ENCODE measurements around the gene ATXN7L1. TPM values are rescaled to one million over a fixed set of nuclear protein-coding genes. Genes with fewer than 3 reads are reported as not detected.

The ATXN7L1 gene
- total RNA-seq, 3 donors from 2014 or later (not counting 1 experiment from before 2014, with no cell fraction given) = 37.5 to 48.6 (median 47.9) TPM

GRCh38 chr7:105635197-105635596 lies 241.2 kb downstream of the ATXN7L1 start:
- no peaks in the 10 kb centered on the region for H3K9me3 Mint-ChIP-seq
- no peak overlapping the region for H3K4me3 Mint-ChIP-seq
- no peak overlapping the region for H3K27ac ChIP-seq (ENCODE audit: low read length)
- H3K4me1 ChIP-seq (ENCODE audit: control insufficient read depth, insufficient read depth, low read length) = no peaks in the 10 kb centered on the region
- peaks cover 9% of the 10 kb centered on the region for H3K36me3 Mint-ChIP-seq
- TF ChIP-seq CTCF (IDR thresholded peaks at IDR 0.05) = no peak
- no peak overlapping the region for H3K27ac Mint-ChIP-seq
- no peaks in the 10 kb centered on the region for H3K27me3 Mint-ChIP-seq (ENCODE audit: low read depth in 2 of 2)
- peaks cover 44% of the 10 kb centered on the region for H3K36me3 ChIP-seq (ENCODE audit: control insufficient read depth, insufficient read depth, low read length)
- no peaks in the 10 kb centered on the region for H3K4me1 Mint-ChIP-seq
- intact Hi-C loops (cut with micrococcal nuclease) = no loop called here
- H3K4me3 ChIP-seq (ENCODE audit: low read length) = no peak overlapping the region
- H3K27me3 ChIP-seq (ENCODE audit: control insufficient read depth, insufficient read depth, low read length) = no peaks in the 10 kb centered on the region
- DNase-seq (no peak), ATAC-seq (no peak)
- H3K9me3 ChIP-seq (ENCODE audit: control insufficient read depth, insufficient read depth, low read length) = no peaks in the 10 kb centered on the region
- 97% methylated on average over 6 of the region's 6 CpGs for WGBS (ENCODE audit: insufficient coverage)

- DNase-seq (no peak), ATAC-seq (no peak)
- no peak for TF ChIP-seq CTCF (IDR thresholded peaks at IDR 0.05)
- H3K4me1 Mint-ChIP-seq = no peaks in the 10 kb centered on the region
- WGBS (ENCODE audit: insufficient coverage) = 100% methylated on average over 1 of the region's 2 CpGs
- H3K9me3 Mint-ChIP-seq = peaks cover 2 to 3% of the 10 kb centered on the region in 2 donors
- Histone ChIP-seq H3K36me3 (ENCODE audit: control insufficient read depth, insufficient read depth, low read length) (peaks cover 38% of the 10 kb centered on the region), H3K27me3 (ENCODE audit: control insufficient read depth, insufficient read depth, low read length) (no peaks in the 10 kb centered on the region), H3K4me3 (ENCODE audit: low read length) (no peak overlapping the region), H3K9me3 (ENCODE audit: control insufficient read depth, insufficient read depth, low read length) (no peaks in the 10 kb centered on the region), H3K4me1 (ENCODE audit: control insufficient read depth, insufficient read depth, low read length) (no peaks in the 10 kb centered on the region), H3K27ac (ENCODE audit: low read length) (no peak overlapping the region)
- intact Hi-C loops (cut with micrococcal nuclease) = no loop called here
- H3K27ac Mint-ChIP-seq = no peak overlapping the region
- H3K27me3 Mint-ChIP-seq (ENCODE audit: low read depth in 2 of 2) = no peaks in the 10 kb centered on the region
- H3K4me3 Mint-ChIP-seq = no peak overlapping the region
- peaks cover 19% of the 10 kb centered on the region for H3K36me3 Mint-ChIP-seq
Observed at GRCh38 chr7:105625986-105626385, 250.4 kb downstream of the ATXN7L1 start.

GRCh38 chr7:105623906-105624305 lies 252.5 kb downstream of the ATXN7L1 start:
- intact Hi-C loops (cut with micrococcal nuclease) = no loop called here
- Histone ChIP-seq H3K36me3 (ENCODE audit: control insufficient read depth, insufficient read depth, low read length) (peaks cover 40% of the 10 kb centered on the region), H3K9me3 (ENCODE audit: control insufficient read depth, insufficient read depth, low read length) (no peaks in the 10 kb centered on the region), H3K27ac (ENCODE audit: low read length) (no peak overlapping the region), H3K4me3 (ENCODE audit: low read length) (no peak overlapping the region), H3K27me3 (ENCODE audit: control insufficient read depth, insufficient read depth, low read length) (no peaks in the 10 kb centered on the region), H3K4me1 (ENCODE audit: control insufficient read depth, insufficient read depth, low read length) (no peaks in the 10 kb centered on the region)
- no peaks in the 10 kb centered on the region for H3K27me3 Mint-ChIP-seq (ENCODE audit: low read depth in 2 of 2)
- no peaks in the 10 kb centered on the region for H3K4me1 Mint-ChIP-seq
- H3K9me3 Mint-ChIP-seq = peaks cover 2 to 3% of the 10 kb centered on the region in 2 donors
- no peak for DNase-seq
- no peak overlapping the region for H3K4me3 Mint-ChIP-seq
- TF ChIP-seq CTCF (IDR thresholded peaks at IDR 0.05) = no peak
- peaks cover 19% of the 10 kb centered on the region for H3K36me3 Mint-ChIP-seq
- ATAC-seq = no peak
- WGBS (ENCODE audit: insufficient coverage) = 99% methylated on average over 15 of the region's 15 CpGs
- H3K27ac Mint-ChIP-seq = no peak overlapping the region

- Histone ChIP-seq H3K4me1 (ENCODE audit: control insufficient read depth, insufficient read depth, low read length) (no peaks in the 10 kb centered on the region), H3K9me3 (ENCODE audit: control insufficient read depth, insufficient read depth, low read length) (no peaks in the 10 kb centered on the region), H3K4me3 (ENCODE audit: low read length) (no peak overlapping the region), H3K27ac (ENCODE audit: low read length) (no peak overlapping the region), H3K36me3 (ENCODE audit: control insufficient read depth, insufficient read depth, low read length) (peaks cover 39% of the 10 kb centered on the region), H3K27me3 (ENCODE audit: control insufficient read depth, insufficient read depth, low read length) (no peaks in the 10 kb centered on the region)
- 90% methylated on average over 5 of the region's 5 CpGs for WGBS (ENCODE audit: insufficient coverage)
- intact Hi-C loops (cut with micrococcal nuclease) = no loop called here
- Mint-ChIP-seq H3K9me3 (peaks cover 2 to 3% of the 10 kb centered on the region in 2 donors), H3K4me3 (no peak overlapping the region), H3K27ac (no peak overlapping the region), H3K4me1 (no peaks in the 10 kb centered on the region), H3K36me3 (peaks cover 19% of the 10 kb centered on the region), H3K27me3 (ENCODE audit: low read depth in 2 of 2) (no peaks in the 10 kb centered on the region)
- no peak for ATAC-seq
- TF ChIP-seq CTCF (IDR thresholded peaks at IDR 0.05) = no peak
- no peak for DNase-seq
Observed at GRCh38 chr7:105623378-105623777, 253.0 kb downstream of the ATXN7L1 start.

Data from natural killer cell (primary cell).